ENCODE measurements around the gene NSFL1C.

Gene NSFL1C

DNA sequence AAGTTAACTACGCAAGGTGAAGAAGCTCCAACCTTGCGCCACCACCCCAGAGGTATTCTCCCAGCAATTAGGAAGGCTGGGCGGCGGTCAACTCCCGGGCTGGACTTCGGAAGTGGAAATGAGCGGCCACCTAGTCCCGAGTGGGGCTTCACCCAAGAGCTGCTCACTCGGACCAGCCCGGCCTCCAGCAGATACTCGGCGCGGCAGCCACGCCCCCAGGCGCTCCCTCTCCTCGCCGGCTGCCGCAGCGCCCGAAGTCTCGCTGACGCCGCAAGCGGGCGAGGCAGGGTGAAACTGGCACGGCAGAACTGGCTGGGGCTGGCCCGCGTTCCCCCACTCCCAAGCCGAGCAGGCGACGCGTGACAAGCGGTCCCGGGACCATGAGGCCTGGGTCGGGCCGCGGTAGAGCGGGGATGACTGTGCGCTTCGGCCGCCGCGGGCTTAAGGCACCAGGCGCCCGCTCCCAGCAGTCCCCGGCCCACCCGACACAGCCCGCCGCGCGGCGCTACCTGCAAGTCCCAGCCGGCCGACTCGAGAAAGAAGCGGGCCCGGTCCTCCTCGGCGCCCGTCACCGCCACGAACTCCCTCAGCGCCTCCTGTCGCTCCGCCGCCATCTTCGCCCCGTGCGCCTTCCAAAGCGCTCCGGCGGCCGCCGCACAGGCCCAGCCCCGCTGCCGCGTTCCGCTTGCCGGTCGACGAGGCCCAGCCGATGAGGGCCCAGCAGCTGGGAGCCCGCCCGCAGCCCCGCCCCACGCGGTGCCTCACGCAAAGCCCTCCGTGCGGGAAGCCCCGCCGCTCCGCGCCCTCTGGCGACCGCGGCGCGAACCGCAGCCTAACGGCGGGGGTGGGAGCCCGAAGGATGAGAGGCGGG, at the start of gene NSFL1C:
Gene NSFL1C (minus strand): TSS at position 639 of the 871 bp plus-strand sequence. CDS start 25 bp downstream, at position 614.
- TF ChIP-seq, protein P1, sequence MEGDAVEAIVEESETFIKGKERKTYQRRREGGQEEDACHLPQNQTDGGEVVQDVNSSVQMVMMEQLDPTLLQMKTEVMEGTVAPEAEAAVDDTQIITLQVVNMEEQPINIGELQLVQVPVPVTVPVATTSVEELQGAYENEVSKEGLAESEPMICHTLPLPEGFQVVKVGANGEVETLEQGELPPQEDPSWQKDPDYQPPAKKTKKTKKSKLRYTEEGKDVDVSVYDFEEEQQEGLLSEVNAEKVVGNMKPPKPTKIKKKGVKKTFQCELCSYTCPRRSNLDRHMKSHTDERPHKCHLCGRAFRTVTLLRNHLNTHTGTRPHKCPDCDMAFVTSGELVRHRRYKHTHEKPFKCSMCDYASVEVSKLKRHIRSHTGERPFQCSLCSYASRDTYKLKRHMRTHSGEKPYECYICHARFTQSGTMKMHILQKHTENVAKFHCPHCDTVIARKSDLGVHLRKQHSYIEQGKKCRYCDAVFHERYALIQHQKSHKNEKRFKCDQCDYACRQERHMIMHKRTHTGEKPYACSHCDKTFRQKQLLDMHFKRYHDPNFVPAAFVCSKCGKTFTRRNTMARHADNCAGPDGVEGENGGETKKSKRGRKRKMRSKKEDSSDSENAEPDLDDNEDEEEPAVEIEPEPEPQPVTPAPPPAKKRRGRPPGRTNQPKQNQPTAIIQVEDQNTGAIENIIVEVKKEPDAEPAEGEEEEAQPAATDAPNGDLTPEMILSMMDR (IDR thresholded peaks at IDR 0.05; ENCODE audit: insufficient read depth, missing control alignments), result peak; percentile 70
- FAIRE-seq, result no peak
- DNase-seq (ENCODE audit: insufficient read length, low spot score), result peak; percentile 55

DNA sequence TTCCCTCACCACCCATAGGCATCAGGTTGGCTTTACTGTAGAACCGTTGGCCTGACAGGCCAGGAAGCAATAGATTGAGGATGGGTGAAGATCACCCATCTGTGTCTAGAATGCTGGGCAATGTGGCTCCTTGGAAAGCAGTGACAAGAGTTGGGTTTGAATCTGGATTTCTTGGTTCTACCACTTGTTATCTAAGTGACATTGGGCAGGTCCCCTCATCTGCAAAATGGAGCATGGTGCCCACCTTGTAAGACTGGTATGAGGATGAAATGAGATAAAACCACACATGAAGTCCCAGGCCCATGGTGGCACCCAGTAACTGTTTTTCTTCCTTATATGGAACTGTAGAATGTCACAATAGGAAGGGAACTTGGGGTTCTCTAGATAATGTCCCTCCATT, 47.2 kb upstream of the NSFL1C start:
- FAIRE-seq (no peak), DNase-seq (ENCODE audit: insufficient read length, low spot score) (no peak)
- TF ChIP-seq, protein P1 (IDR thresholded peaks at IDR 0.05; ENCODE audit: insufficient read depth, missing control alignments), result no peak

DNA sequence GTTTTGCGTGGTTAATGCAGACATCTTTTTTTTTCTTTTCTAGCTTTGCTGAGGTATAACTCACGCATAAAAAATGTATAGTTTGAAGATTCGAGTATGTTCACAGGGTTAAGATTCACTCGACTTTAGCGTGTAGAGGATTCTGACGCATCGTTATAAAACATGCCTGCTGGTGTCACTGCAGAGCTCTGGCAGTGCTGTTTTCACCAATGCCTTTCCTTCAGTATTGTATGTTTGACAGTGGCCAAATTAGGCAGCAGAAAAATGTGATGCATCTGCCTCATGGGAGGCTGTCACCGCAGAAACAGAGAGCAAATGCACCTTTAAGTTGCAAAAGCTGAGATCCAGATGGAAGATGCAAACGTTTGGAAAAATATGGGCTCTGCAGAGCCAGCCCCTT, 42.6 kb upstream of the NSFL1C start:
- FAIRE-seq (no peak), DNase-seq (ENCODE audit: insufficient read length, low spot score) (no peak)
- TF ChIP-seq, protein P1 (IDR thresholded peaks at IDR 0.05; ENCODE audit: insufficient read depth, missing control alignments), result peak; percentile 14

DNA sequence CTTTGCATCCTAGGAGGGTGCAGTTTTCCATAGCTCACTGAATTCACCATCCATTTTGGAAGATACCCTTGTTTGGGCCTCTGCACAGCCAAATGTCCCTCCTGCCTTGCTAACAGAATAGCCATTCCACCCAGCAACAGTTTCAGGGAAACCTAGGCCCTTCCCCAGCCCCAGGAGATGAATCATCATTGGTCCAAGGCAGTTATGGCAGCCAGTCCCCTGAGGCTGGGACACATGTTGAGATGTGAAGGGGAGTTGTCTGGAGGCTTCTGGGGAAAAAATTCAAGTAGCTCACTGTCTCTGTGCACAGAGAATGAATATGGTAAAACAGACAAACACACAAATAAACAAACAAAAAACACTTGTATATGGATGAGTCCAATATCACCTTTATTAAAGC, 41.9 kb upstream of the NSFL1C start:
- FAIRE-seq (no peak), DNase-seq (ENCODE audit: insufficient read length, low spot score) (no peak)
- TF ChIP-seq, protein P1 (IDR thresholded peaks at IDR 0.05; ENCODE audit: insufficient read depth, missing control alignments), result no peak

DNA sequence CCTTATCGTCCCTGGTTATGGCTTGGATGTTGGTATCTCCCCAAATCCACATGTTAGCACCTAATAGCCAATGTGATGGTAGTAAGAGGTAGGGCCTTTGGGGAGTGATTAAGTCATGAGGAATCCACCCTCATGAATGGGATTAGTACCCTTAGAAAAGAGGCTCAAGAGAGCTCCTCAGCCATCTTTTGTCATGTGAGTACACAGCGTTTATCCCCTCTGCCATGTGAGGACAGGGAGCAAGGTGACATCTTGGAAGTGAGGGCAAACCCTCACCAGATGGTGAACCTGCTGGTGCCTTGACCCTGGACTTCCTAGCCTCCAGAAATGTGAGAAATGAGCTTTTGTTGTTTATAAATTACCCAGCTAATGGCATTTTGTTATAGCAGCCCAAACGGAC, 40.6 kb upstream of the NSFL1C start:
- DNase-seq (ENCODE audit: insufficient read length, low spot score), result no peak
- no peak for FAIRE-seq
- TF ChIP-seq, protein P1 (IDR thresholded peaks at IDR 0.05; ENCODE audit: insufficient read depth, missing control alignments), result no peak

DNA sequence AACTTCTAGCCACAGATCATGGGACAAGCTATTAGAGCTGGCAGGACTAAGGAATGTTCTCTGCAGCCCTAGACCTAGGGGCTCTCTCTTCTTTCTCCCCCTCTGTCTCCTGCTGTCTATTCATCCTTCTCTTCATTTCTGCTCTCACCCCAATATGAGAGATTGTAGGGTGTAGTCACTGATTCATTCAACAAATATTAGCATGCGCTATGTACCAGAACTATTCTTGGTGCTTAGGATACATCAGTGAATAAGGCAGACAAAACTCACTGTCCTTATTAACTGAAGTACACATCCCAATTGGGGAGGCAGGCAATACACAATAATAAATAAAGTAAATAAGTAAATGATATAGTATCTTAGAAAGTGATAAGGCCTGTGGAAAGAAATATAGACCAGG, 39.2 kb upstream of the NSFL1C start:
- TF ChIP-seq, protein P1 (IDR thresholded peaks at IDR 0.05; ENCODE audit: insufficient read depth, missing control alignments), result no peak
- FAIRE-seq (no peak), DNase-seq (ENCODE audit: insufficient read length, low spot score) (no peak)

DNA sequence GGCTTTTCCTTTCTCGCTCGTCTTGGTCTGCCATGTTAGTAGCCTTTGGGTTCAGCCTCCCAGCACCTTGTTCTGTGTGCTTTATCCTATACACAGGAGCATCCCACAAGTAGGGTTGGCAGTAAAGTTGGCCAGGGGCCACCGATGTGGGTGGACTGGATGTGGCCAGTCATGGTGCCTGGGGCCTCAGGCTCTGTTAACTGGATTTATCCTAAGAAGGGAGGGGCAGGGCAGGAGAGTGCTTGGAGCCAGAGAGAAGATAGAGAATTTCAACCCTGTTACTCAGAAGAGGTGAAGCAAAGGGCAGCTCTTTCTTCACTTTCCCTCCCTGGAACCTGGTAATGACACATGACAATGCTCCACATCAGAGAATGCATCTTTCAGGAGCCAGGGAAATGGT, 38.7 kb upstream of the NSFL1C start:
- TF ChIP-seq, protein P1 (IDR thresholded peaks at IDR 0.05; ENCODE audit: insufficient read depth, missing control alignments), result no peak
- DNase-seq (ENCODE audit: insufficient read length, low spot score) (no peak), FAIRE-seq (no peak)
